H9 (cell line): ENCODE measurements around the gene PKNOX2. TPM values are rescaled to one million over a fixed set of nuclear protein-coding genes. Genes with fewer than 3 reads are reported as not detected.

Experiments used
- DNase-seq: peaks from one replicate; pipeline ENCODE4 v3.0.0-alpha.2; 2017
- H2AFZ ChIP-seq: one replicate; pipeline ENCODE4 v1.6.1; 2013; ENCODE audit warnings: mild to moderate bottlenecking, low read length, control low read depth, moderate library complexity
- H2AK5ac ChIP-seq: 2 replicates; pipeline ENCODE4 v1.6.1; 2013; ENCODE audit warnings: low read length, control low read depth, mixed read lengths; ENCODE audit not compliant: insufficient read length
- H2BK120ac ChIP-seq: one replicate; pipeline ENCODE4 v1.6.1; 2013; ENCODE audit warnings: low read depth, mild to moderate bottlenecking, low read length, control low read depth, inconsistent platforms; ENCODE audit not compliant: poor library complexity, severe bottlenecking
- H2BK12ac ChIP-seq: 2 replicates; pipeline ENCODE4 v1.6.1; 2013; ENCODE audit warnings: low read length, control low read depth, mixed read lengths, low read depth; ENCODE audit not compliant: insufficient read length
- H2BK15ac ChIP-seq: 2 replicates; pipeline ENCODE4 v1.6.1; 2013; ENCODE audit warnings: low read depth, low read length, control low read depth
- H2BK20ac ChIP-seq: one replicate; pipeline ENCODE4 v1.6.1; 2013; ENCODE audit warnings: low read depth, mild to moderate bottlenecking, low read length, control low read depth, inconsistent platforms; ENCODE audit not compliant: poor library complexity, severe bottlenecking
- H2BK5ac ChIP-seq: 2 replicates; pipeline ENCODE4 v1.6.1; 2013; ENCODE audit warnings: low read length, control low read depth, mixed read lengths; ENCODE audit not compliant: insufficient read length
- H3K14ac ChIP-seq: 2 replicates; pipeline ENCODE4 v1.6.1; 2013; ENCODE audit warnings: low read length, control low read depth; ENCODE audit not compliant: insufficient read depth
- H3K18ac ChIP-seq: 2 replicates; pipeline ENCODE4 v1.6.1; 2013; ENCODE audit warnings: low read depth, mild to moderate bottlenecking, mixed read lengths, low read length, control low read depth; ENCODE audit not compliant: insufficient read length
- H3K23ac ChIP-seq: 2 replicates; pipeline ENCODE4 v1.6.1; 2013; ENCODE audit warnings: low read length, control low read depth, mixed read lengths, low read depth; ENCODE audit not compliant: insufficient read length
- H3K23me2 ChIP-seq: 2 replicates; pipeline ENCODE4 v1.6.1; 2013; ENCODE audit warnings: low read depth, mild to moderate bottlenecking, mixed read lengths, low read length, control low read depth; ENCODE audit not compliant: insufficient read length, poor library complexity, severe bottlenecking
- H3K27ac ChIP-seq: 2 replicates; pipeline ENCODE4 v1.5.1; 2013; ENCODE audit warnings: low read length, control low read depth, mixed read lengths, low read depth; ENCODE audit not compliant: insufficient read length
- H3K27me3 ChIP-seq: 2 replicates; pipeline ENCODE4 v1.6.1; 2013; ENCODE audit warnings: low read length, control low read depth, inconsistent platforms; ENCODE audit not compliant: insufficient read depth
- H3K4ac ChIP-seq: 2 replicates; pipeline ENCODE4 v1.6.1; 2013; ENCODE audit warnings: low read depth, mild to moderate bottlenecking, control low read depth, inconsistent platforms, low read length, moderate library complexity
- H3K4me1 ChIP-seq: 2 replicates; pipeline ENCODE4 v1.6.1; 2013; ENCODE audit warnings: low read length, control low read depth, inconsistent platforms; ENCODE audit not compliant: insufficient read depth
- H3K4me2 ChIP-seq: 2 replicates; pipeline ENCODE4 v1.6.1; 2013; ENCODE audit warnings: low read length, control low read depth, mixed read lengths; ENCODE audit not compliant: insufficient read length, insufficient read depth
- H3K56ac ChIP-seq: 2 replicates; pipeline ENCODE4 v1.6.1; 2013; ENCODE audit warnings: low read depth, mild to moderate bottlenecking, mixed read lengths, low read length, control low read depth; ENCODE audit not compliant: insufficient read length
- H3K79me1 ChIP-seq: 2 replicates; pipeline ENCODE4 v1.6.1; 2013; ENCODE audit warnings: low read depth, mild to moderate bottlenecking, moderate library complexity, low read length, control low read depth, inconsistent platforms; ENCODE audit not compliant: insufficient read depth, poor library complexity, severe bottlenecking
- H3K79me2 ChIP-seq: 2 replicates; pipeline ENCODE4 v1.6.1; 2013; ENCODE audit warnings: low read length, control low read depth, inconsistent platforms; ENCODE audit not compliant: insufficient read depth
- H3K9ac ChIP-seq: 2 replicates; pipeline ENCODE4 v1.6.1; 2013; ENCODE audit warnings: low read length, control low read depth, mixed read lengths; ENCODE audit not compliant: insufficient read length; ENCODE audit errors: extremely low read depth
- H3K9me3 ChIP-seq: one replicate; pipeline ENCODE4 v1.6.1; 2013; ENCODE audit warnings: low read depth, low read length, inconsistent platforms; ENCODE audit not compliant: control insufficient read depth
- H3T11ph ChIP-seq: one replicate; pipeline ENCODE4 v1.6.1; 2013; ENCODE audit warnings: mild to moderate bottlenecking, low read length, control low read depth, inconsistent platforms
- H4K20me1 ChIP-seq: one replicate; pipeline ENCODE4 v1.6.1; 2013; ENCODE audit not compliant: control insufficient read depth, insufficient read length, insufficient read depth
- H4K5ac ChIP-seq: 2 replicates; pipeline ENCODE4 v1.6.1; 2013; ENCODE audit warnings: low read depth, mild to moderate bottlenecking, mixed read lengths, low read length, control low read depth; ENCODE audit not compliant: insufficient read length
- H4K8ac ChIP-seq: replicated peaks from 2 replicates; pipeline ENCODE4 v1.6.1; 2013; ENCODE audit warnings: low read length, control low read depth, mixed read lengths, low read depth; ENCODE audit not compliant: insufficient read length
- H4K91ac ChIP-seq: 2 replicates; pipeline ENCODE4 v1.6.1; 2013; ENCODE audit warnings: low read depth, mild to moderate bottlenecking, moderate library complexity, mixed read lengths, low read length, control low read depth; ENCODE audit not compliant: insufficient read length
- H3K27ac Mint-ChIP-seq, 3 experiments: 2 replicates in 2 of 3; 3 replicates in 1 of 3; pipeline ENCODE4 v1.8.0; 2020 to 2021; ENCODE audit warnings: mixed read lengths in 3 of 3, mild to moderate bottlenecking in 1 of 3, moderate library complexity in 1 of 3
- H3K27me3 Mint-ChIP-seq: 2 replicates; pipeline ENCODE4 v1.8.0; 2021; ENCODE audit warnings: low read depth, mild to moderate bottlenecking, moderate library complexity, mixed read lengths
- H3K36me3 Mint-ChIP-seq, 3 experiments: 2 replicates in 2 of 3; 3 replicates in 1 of 3; pipeline ENCODE4 v1.8.0; 2020 to 2021; ENCODE audit warnings: low read depth in 3 of 3, mixed read lengths in 3 of 3; ENCODE audit not compliant: insufficient read depth in 1 of 3
- H3K4me1 Mint-ChIP-seq, 2 experiments: 2 replicates each; pipeline ENCODE4 v1.8.0; 2020; ENCODE audit warnings: mixed read lengths in 2 of 2
- H3K4me3 Mint-ChIP-seq, 2 experiments: 2 replicates in 1 of 2; 3 replicates in 1 of 2; pipeline ENCODE4 v1.8.0; 2020 to 2021; ENCODE audit warnings: mild to moderate bottlenecking in 2 of 2, mixed read lengths in 2 of 2, moderate library complexity in 1 of 2
- H3K9me3 Mint-ChIP-seq, 2 experiments: 2 replicates in 1 of 2; 3 replicates in 1 of 2; pipeline ENCODE4 v1.8.0; 2020; ENCODE audit warnings: mild to moderate bottlenecking in 2 of 2, mixed read lengths in 2 of 2, moderate library complexity in 1 of 2
- CTCF ChIP-seq: fragments of 200-600 bp; sonication (generic); conservative IDR thresholded peaks from 3 replicates; pipeline ENCODE4 v1.8.0; 2021; ENCODE audit warnings: antibody characterized with exemption, mild to moderate bottlenecking
- WGBS: extraction: QIAGEN DNeasy Blood & Tissue Kit; methylation state at CpG from one replicate; pipeline ENCODE4 v1.1.7; 2013; ENCODE audit warnings: missing lambda C conversion rate, low lambda C conversion rate, mixed read lengths; ENCODE audit not compliant: insufficient read length; ENCODE audit errors: extremely low coverage; 5-methylcytosine and 5-hydroxymethylcytosine counted together
- total RNA-seq: library from RNA; stranded (reverse); gene quantifications from 2 replicates; pipeline ENCODE4 v1.2.1, GENCODE V29; 2021

PKNOX2 gene
- total RNA-seq, 1 experiment from 2014 or later: 1.3 TPM

DNA sequence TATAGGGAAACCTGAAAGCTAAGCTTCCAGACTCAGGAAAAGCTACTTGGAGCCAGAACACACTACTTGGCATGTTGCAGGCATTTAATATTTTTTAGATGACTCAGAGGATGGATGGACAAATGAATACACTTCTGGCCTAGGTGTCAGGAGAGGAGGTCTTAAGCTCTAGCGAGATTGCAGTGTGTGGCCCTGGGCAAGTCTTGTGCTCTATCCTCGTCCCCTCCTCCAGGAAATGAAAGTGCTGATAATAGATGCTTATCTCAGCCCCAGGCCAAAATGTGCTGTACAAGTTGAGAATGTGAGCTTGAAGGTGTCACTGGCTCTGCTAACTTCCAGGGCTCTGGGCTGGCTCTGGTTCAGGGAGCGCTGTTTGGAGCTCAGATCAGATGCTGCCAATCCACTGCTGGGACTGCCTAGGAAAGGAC lies 136.3 kb downstream of the PKNOX2 start:
- DNase-seq: no peak

More for the DNA sequence above, 136.3 kb downstream of the PKNOX2 start:
- Histone ChIP-seq H2AFZ (no peak overlapping the region), H3K79me1 (no peaks in the 10 kb centered on the region), H3K56ac (no peak overlapping the region), H3K4me1 (peaks cover 3% of the 10 kb centered on the region; the same call in 1 of the 2 replicates), H4K91ac (no peak overlapping the region), H3K18ac (no peak overlapping the region), H4K8ac (no peak overlapping the region), H3K4ac (no peak overlapping the region), H3K79me2 (no peaks in the 10 kb centered on the region), H3K9me3 (no peaks in the 10 kb centered on the region), H3T11ph (no peak overlapping the region), H4K5ac (no peak overlapping the region), H3K27ac (no peak overlapping the region), H3K23me2 (no peaks in the 10 kb centered on the region), H2BK15ac (no peak overlapping the region), H2BK5ac (no peak overlapping the region), H2BK12ac (no peak overlapping the region), H3K23ac (no peak overlapping the region), H3K9ac (no peak overlapping the region), H2AK5ac (no peak overlapping the region), H3K14ac (no peak overlapping the region), H3K27me3 (no peaks in the 10 kb centered on the region), H2BK120ac (no peak overlapping the region), H2BK20ac (no peak overlapping the region), H4K20me1 (no peaks in the 10 kb centered on the region), H3K4me2 (no peak overlapping the region)
- Mint-ChIP-seq H3K9me3 (no peaks in the 10 kb centered on the region), H3K4me1 (peaks cover 6 to 8% of the 10 kb centered on the region in 2 experiments), H3K27ac (no peak overlapping the region), H3K36me3 (no peaks in the 10 kb centered on the region), H3K4me3 (no peak overlapping the region), H3K27me3 (peaks cover 1% of the 10 kb centered on the region)
- no CpG with 5 or more reads among the region's 3 CpGs for WGBS
- TF ChIP-seq CTCF: no peak
